GM12891 (cell line): ENCODE results near the gene LITAFD.
A peak's percentile ranks its signal among the peaks of the same experiment; 100 is the strongest.

Source experiments
- DNase-seq: peaks from one replicate; pipeline ENCODE4 v3.0.0; 2011; ENCODE audit warnings: low spot score; ENCODE audit not compliant: insufficient read length
- FAIRE-seq: peaks from 2 replicates; lab custom pipeline; 2011; peaks lifted over from hg19 to GRCh38; lab: Jason Lieb, UNC
- PAX5 ChIP-seq: IDR thresholded peaks from 2 replicates; pipeline ENCODE4 v1.6.1; 2011; ENCODE audit warnings: low read length, moderate library complexity, mild to moderate bottlenecking; ENCODE audit not compliant: insufficient read depth, severe bottlenecking
- POLR2A ChIP-seq: IDR thresholded peaks from 2 replicates; pipeline ENCODE4 v1.6.1; 2011; ENCODE audit warnings: low read depth, low read length, control low read depth
- POLR2AphosphoS5 ChIP-seq: IDR thresholded peaks from 2 replicates; pipeline ENCODE4 v1.6.1; 2011; ENCODE audit warnings: low read depth, low read length, control low read depth
- POU2F2 ChIP-seq: IDR thresholded peaks from 2 replicates; pipeline ENCODE4 v1.6.1; 2011; ENCODE audit warnings: low read depth, mild to moderate bottlenecking, control low read depth, low read length, moderate library complexity
- SPI1 ChIP-seq: IDR thresholded peaks from 2 replicates; pipeline ENCODE4 v1.6.1; 2011; ENCODE audit warnings: low read depth, low read length, control low read depth
- TAF1 ChIP-seq: IDR thresholded peaks from 2 replicates; pipeline ENCODE4 v1.6.1; 2011; ENCODE audit warnings: low read depth, low read length, control low read depth

LITAFD gene

GRCh38 chr16:8858994-8859912 is 22.9 kb upstream of the LITAFD start:
- DNase-seq (no peak), FAIRE-seq (no peak)
- TF ChIP-seq POLR2A: no peak
- TF ChIP-seq POLR2AphosphoS5: 0 out of 2 replicates have a peak, but pooled peaks have one; percentile 1

- no peak for TF ChIP-seq SPI1
- TF ChIP-seq TAF1: no peak
- no peak for TF ChIP-seq POLR2A
- TF ChIP-seq POLR2AphosphoS5: no peak
- TF ChIP-seq PAX5: no peak
- FAIRE-seq: no peak
- no peak for DNase-seq
Measured at GRCh38 chr16:8859913-8860881, 22.0 kb upstream of the LITAFD start.

- TF ChIP-seq PAX5 (no peak), TAF1 (no peak), SPI1 (no peak), POLR2AphosphoS5 (no peak), POU2F2 (no peak), POLR2A (no peak)
- FAIRE-seq: no peak
- DNase-seq: no peak
Measured at GRCh38 chr16:8861563-8862308, 20.4 kb upstream of the LITAFD start.

- DNase-seq (no peak), FAIRE-seq (no peak)
- TF ChIP-seq POLR2A (0 out of 2 replicates have a peak, but pooled peaks have one; percentile 15), PAX5 (no peak), POU2F2 (0 out of 2 replicates have a peak, but pooled peaks have one; percentile 8)
Measured at GRCh38 chr16:8862309-8863130, 19.6 kb upstream of the LITAFD start.

GRCh38 chr16:8863594-8864424 is 18.3 kb upstream of the LITAFD start:
- TF ChIP-seq TAF1: no peak
- peak; percentile 50; the same call in 1 of the 2 replicates for TF ChIP-seq POLR2AphosphoS5
- DNase-seq (no peak), FAIRE-seq (peak; percentile 69)

GRCh38 chr16:8864480-8865110 is 17.6 kb upstream of the LITAFD start:
- no peak for TF ChIP-seq POLR2A
- TF ChIP-seq POU2F2: no peak
- no peak for TF ChIP-seq PAX5
- no peak for TF ChIP-seq TAF1
- no peak for TF ChIP-seq SPI1
- no peak for TF ChIP-seq POLR2AphosphoS5
- DNase-seq (no peak), FAIRE-seq (no peak)

GRCh38 chr16:8865145-8865882 is 16.8 kb upstream of the LITAFD start:
- TF ChIP-seq PAX5 (no peak), TAF1 (no peak), POLR2A (no peak), POLR2AphosphoS5 (no peak), POU2F2 (no peak), SPI1 (no peak)
- FAIRE-seq: no peak
- no peak for DNase-seq
